Muscle of arm (tissue), 12 donors: ENCODE results near the gene DLG3. TPM values are rescaled to one million over a fixed set of nuclear protein-coding genes. Genes with fewer than 3 reads are reported as not detected.

Experiments used
- DNase-seq: peaks from one replicate; pipeline ENCODE4 v3.0.0-alpha.2; 2013
- polyA plus RNA-seq, 12 donors: library from polyadenylated mRNA; unstranded; fragments of 120-200 nt; gene quantifications; one replicate each; pipeline ENCODE4 v1.2.1, GENCODE V29; 2013; ENCODE audit not compliant: insufficient read length in 12 of 12

DLG3 gene
- polyA plus RNA-seq, 12 donors = 4.2 to 31.8 (median 7.3) TPM; not detected in 1

- no peak for DNase-seq
These were observed 31.7 kb downstream of the DLG3 start for GRCh38 chrX:70476166-70476933.

GRCh38 chrX:70476934-70477733 is 32.5 kb downstream of the DLG3 start:
- no peak for DNase-seq

- DNase-seq = no peak
These were observed 33.1 kb downstream of the DLG3 start for GRCh38 chrX:70477734-70478075.

- no peak for DNase-seq
These were observed 34.1 kb downstream of the DLG3 start for GRCh38 chrX:70478526-70479245.

- DNase-seq = no peak
These were observed 34.7 kb downstream of the DLG3 start for GRCh38 chrX:70479247-70479921.

GRCh38 chrX:70479922-70480659 is 35.5 kb downstream of the DLG3 start:
- DNase-seq = no peak

GRCh38 chrX:70480660-70481018 is 36.0 kb downstream of the DLG3 start:
- no peak for DNase-seq

- DNase-seq = no peak
These were observed 37.0 kb downstream of the DLG3 start for GRCh38 chrX:70481471-70482270.

- DNase-seq = no peak
These were observed 37.7 kb downstream of the DLG3 start for GRCh38 chrX:70482300-70482699.

- no peak for DNase-seq
These were observed 40.8 kb downstream of the DLG3 start for GRCh38 chrX:70485466-70485865.

GRCh38 chrX:70488856-70489255 is 44.2 kb downstream of the DLG3 start:
- DNase-seq = no peak

GRCh38 chrX:70494441-70494840 is 49.8 kb downstream of the DLG3 start:
- no peak for DNase-seq

- DNase-seq = no peak
These were observed 51.9 kb downstream of the DLG3 start for GRCh38 chrX:70496491-70496890.

- DNase-seq = no peak
These were observed 52.4 kb downstream of the DLG3 start for GRCh38 chrX:70497026-70497425.

GRCh38 chrX:70498129-70498528 is 53.5 kb downstream of the DLG3 start:
- DNase-seq = no peak

- DNase-seq = no peak
These were observed 56.2 kb downstream of the DLG3 start for GRCh38 chrX:70500826-70501225.

GRCh38 chrX:70504772-70505450 is 60.3 kb downstream of the DLG3 start:
- DNase-seq = no peak

GRCh38 chrX:70505451-70505841 is 60.8 kb downstream of the DLG3 start:
- no peak for DNase-seq

- DNase-seq = no peak
These were observed 63.8 kb downstream of the DLG3 start for GRCh38 chrX:70508296-70508911.

GRCh38 chrX:70509078-70509477 is 64.4 kb downstream of the DLG3 start:
- no peak for DNase-seq
